ENCODE results near the gene UCHL3. TPM values are rescaled to one million over a fixed set of nuclear protein-coding genes. Genes with fewer than 3 reads are reported as not detected.
A peak's percentile ranks its signal among the peaks of the same experiment; 100 is the strongest.

The UCHL3 gene
- total RNA-seq (2014; rRNA removed; shearing (Covaris generic); ENCODE audit: low replicate concordance) = 13.2 and 25.0 TPM in 2 replicates

GRCh38 chr13:75549262-75550158 is at the start of gene UCHL3:
Gene UCHL3, plus strand, starts transcription at chr13:75549791. Its CDS starts 30 bp downstream, at chr13:75549821.
- peak; percentile 89 for DNase-seq (ENCODE audit: low read depth)
- in situ Hi-C loops (cut with HindIII; ENCODE audit: low pct_unique_long_range_greater_than_20kb, low sequenced_read_pairs) = no loop called here

GRCh38 chr13:75505327-75505726 is 44.3 kb upstream of the UCHL3 start:
- in situ Hi-C loops (cut with HindIII; ENCODE audit: low pct_unique_long_range_greater_than_20kb, low sequenced_read_pairs) = no loop called here
- no peak for DNase-seq (ENCODE audit: low read depth)

- no peak for DNase-seq (ENCODE audit: low read depth)
- in situ Hi-C loops (cut with HindIII; ENCODE audit: low pct_unique_long_range_greater_than_20kb, low sequenced_read_pairs) = no loop called here
Observed at GRCh38 chr13:75506018-75506417, 43.6 kb upstream of the UCHL3 start.

- in situ Hi-C loops (cut with HindIII; ENCODE audit: low pct_unique_long_range_greater_than_20kb, low sequenced_read_pairs) = no loop called here
- no peak for DNase-seq (ENCODE audit: low read depth)
Observed at GRCh38 chr13:75507027-75508001, 42.3 kb upstream of the UCHL3 start.

GRCh38 chr13:75508002-75508548 is 41.5 kb upstream of the UCHL3 start:
- no peak for DNase-seq (ENCODE audit: low read depth)
- in situ Hi-C loops (cut with HindIII; ENCODE audit: low pct_unique_long_range_greater_than_20kb, low sequenced_read_pairs) = no loop called here

GRCh38 chr13:75511051-75511625 is 38.5 kb upstream of the UCHL3 start:
- DNase-seq (ENCODE audit: low read depth) = no peak
- in situ Hi-C loops (cut with HindIII; ENCODE audit: low pct_unique_long_range_greater_than_20kb, low sequenced_read_pairs) = no loop called here

GRCh38 chr13:75512253-75512652 is 37.3 kb upstream of the UCHL3 start:
- in situ Hi-C loops (cut with HindIII; ENCODE audit: low pct_unique_long_range_greater_than_20kb, low sequenced_read_pairs) = no loop called here
- no peak for DNase-seq (ENCODE audit: low read depth)

GRCh38 chr13:75513271-75513670 is 36.3 kb upstream of the UCHL3 start:
- no peak for DNase-seq (ENCODE audit: low read depth)
- in situ Hi-C loops (cut with HindIII; ENCODE audit: low pct_unique_long_range_greater_than_20kb, low sequenced_read_pairs) = no loop called here

- in situ Hi-C loops (cut with HindIII; ENCODE audit: low pct_unique_long_range_greater_than_20kb, low sequenced_read_pairs) = no loop called here
- DNase-seq (ENCODE audit: low read depth) = no peak
Observed at GRCh38 chr13:75514080-75514995, 35.3 kb upstream of the UCHL3 start.

GRCh38 chr13:75518439-75519088 is 31.0 kb upstream of the UCHL3 start:
- in situ Hi-C loops (cut with HindIII; ENCODE audit: low pct_unique_long_range_greater_than_20kb, low sequenced_read_pairs) = no loop called here
- no peak for DNase-seq (ENCODE audit: low read depth)

- in situ Hi-C loops (cut with HindIII; ENCODE audit: low pct_unique_long_range_greater_than_20kb, low sequenced_read_pairs) = no loop called here
- no peak for DNase-seq (ENCODE audit: low read depth)
Observed at GRCh38 chr13:75521956-75522355, 27.6 kb upstream of the UCHL3 start.

GRCh38 chr13:75530549-75530961 is 19.0 kb upstream of the UCHL3 start:
- in situ Hi-C loops (cut with HindIII; ENCODE audit: low pct_unique_long_range_greater_than_20kb, low sequenced_read_pairs) = no loop called here
- no peak for DNase-seq (ENCODE audit: low read depth)

GRCh38 chr13:75533861-75534260 is 15.7 kb upstream of the UCHL3 start:
- DNase-seq (ENCODE audit: low read depth) = no peak
- in situ Hi-C loops (cut with HindIII; ENCODE audit: low pct_unique_long_range_greater_than_20kb, low sequenced_read_pairs) = no loop called here

- in situ Hi-C loops (cut with HindIII; ENCODE audit: low pct_unique_long_range_greater_than_20kb, low sequenced_read_pairs) = no loop called here
- peak; percentile 86 for DNase-seq (ENCODE audit: low read depth)
Observed at GRCh38 chr13:75537401-75538365, 11.9 kb upstream of the UCHL3 start, which contains the start of gene COMMD6. Gene COMMD6, minus strand, starts transcription at chr13:75537841. Its CDS starts 36 bp downstream, at chr13:75537805.

- in situ Hi-C loops (cut with HindIII; ENCODE audit: low pct_unique_long_range_greater_than_20kb, low sequenced_read_pairs) = no loop called here
- no peak for DNase-seq (ENCODE audit: low read depth)
Observed at GRCh38 chr13:75541287-75541686, 8.3 kb upstream of the UCHL3 start.

GRCh38 chr13:75541961-75542360 is 7.6 kb upstream of the UCHL3 start:
- in situ Hi-C loops (cut with HindIII; ENCODE audit: low pct_unique_long_range_greater_than_20kb, low sequenced_read_pairs) = no loop called here
- DNase-seq (ENCODE audit: low read depth) = no peak
